22Rv1 (cell line): ENCODE data around the gene CD69.

Experiments used
- ZFX ChIP-seq: fragments of 450-650 bp; IDR thresholded peaks from 2 replicates; pipeline ENCODE4 v1.6.1; 2017; ENCODE audit warnings: antibody characterized with exemption, borderline replicate concordance
- TF ChIP-seq, protein P1 (sequence below): fragments of 450-650 bp; IDR thresholded peaks from 2 replicates; pipeline ENCODE4 v1.5.1; 2017; ENCODE audit warnings: mild to moderate bottlenecking

DNA sequence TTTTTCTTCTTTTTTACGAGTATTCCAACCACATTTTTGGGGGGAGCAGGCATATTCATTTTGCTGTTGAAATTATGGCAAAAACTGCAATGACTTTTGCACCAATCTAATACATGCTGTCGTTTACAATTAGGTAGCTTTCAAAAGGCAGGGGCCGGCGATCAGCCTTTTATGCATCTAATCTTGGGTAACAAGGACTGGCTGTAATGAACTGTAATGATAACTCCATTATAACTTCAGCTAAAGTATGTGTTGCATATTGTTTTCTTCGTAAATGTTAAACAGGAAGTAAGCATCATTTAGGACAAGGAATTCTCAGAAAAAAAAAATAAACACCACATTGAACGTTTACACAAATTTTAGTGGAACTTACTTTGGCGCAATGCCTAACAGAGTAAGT, 36.3 kb upstream of the CD69 start:
- TF ChIP-seq, protein P1, sequence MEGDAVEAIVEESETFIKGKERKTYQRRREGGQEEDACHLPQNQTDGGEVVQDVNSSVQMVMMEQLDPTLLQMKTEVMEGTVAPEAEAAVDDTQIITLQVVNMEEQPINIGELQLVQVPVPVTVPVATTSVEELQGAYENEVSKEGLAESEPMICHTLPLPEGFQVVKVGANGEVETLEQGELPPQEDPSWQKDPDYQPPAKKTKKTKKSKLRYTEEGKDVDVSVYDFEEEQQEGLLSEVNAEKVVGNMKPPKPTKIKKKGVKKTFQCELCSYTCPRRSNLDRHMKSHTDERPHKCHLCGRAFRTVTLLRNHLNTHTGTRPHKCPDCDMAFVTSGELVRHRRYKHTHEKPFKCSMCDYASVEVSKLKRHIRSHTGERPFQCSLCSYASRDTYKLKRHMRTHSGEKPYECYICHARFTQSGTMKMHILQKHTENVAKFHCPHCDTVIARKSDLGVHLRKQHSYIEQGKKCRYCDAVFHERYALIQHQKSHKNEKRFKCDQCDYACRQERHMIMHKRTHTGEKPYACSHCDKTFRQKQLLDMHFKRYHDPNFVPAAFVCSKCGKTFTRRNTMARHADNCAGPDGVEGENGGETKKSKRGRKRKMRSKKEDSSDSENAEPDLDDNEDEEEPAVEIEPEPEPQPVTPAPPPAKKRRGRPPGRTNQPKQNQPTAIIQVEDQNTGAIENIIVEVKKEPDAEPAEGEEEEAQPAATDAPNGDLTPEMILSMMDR, result no peak
- no peak for TF ChIP-seq ZFX
